Caki2 (cell line): Measurements from ENCODE around the gene COX15. TPM values are rescaled to one million over a fixed set of nuclear protein-coding genes. Genes with fewer than 3 reads are reported as not detected.
"Not testable (repeated sequence)": the region's sequence is repeated elsewhere in the genome, so short reads cannot be mapped to it uniquely, and the experiment has no call there.

ENCODE experiments used
- DNase-seq: peaks from one replicate; pipeline ENCODE4 v3.0.0-alpha.2; 2015; ENCODE audit warnings: low read depth
- in situ Hi-C: cut with HindIII; loops from 2 replicates; pipeline ENCODE4 v1.10.0; 2016; ENCODE audit warnings: low sequenced_read_pairs, low pct_unique_long_range_greater_than_20kb, mixed read lengths
- total RNA-seq: library from RNA; depleted of rRNA; stranded (reverse); fragments of >200 nt; shearing (Covaris generic); gene quantifications from 2 replicates; pipeline ENCODE4 v1.2.3, GENCODE V29; 2014; ENCODE audit warnings: low replicate concordance

COX15 gene
- total RNA-seq, 1 experiment from 2014 or later: 27.8 TPM

GRCh38 chr10:99746166-99746565, 14.2 kb upstream of the COX15 start:
- not testable (repeated sequence) for DNase-seq
- in situ Hi-C loops: loop anchor here (10.0 kb wide), 1 partner anchor 59 kb away; no protein-coding TSS in a partner anchor

GRCh38 chr10:99743841-99744240, 11.9 kb upstream of the COX15 start:
- in situ Hi-C loops: loop anchor here (10.0 kb wide), 1 partner anchor 61 kb away; no protein-coding TSS in a partner anchor
- DNase-seq: no peak

DNA sequence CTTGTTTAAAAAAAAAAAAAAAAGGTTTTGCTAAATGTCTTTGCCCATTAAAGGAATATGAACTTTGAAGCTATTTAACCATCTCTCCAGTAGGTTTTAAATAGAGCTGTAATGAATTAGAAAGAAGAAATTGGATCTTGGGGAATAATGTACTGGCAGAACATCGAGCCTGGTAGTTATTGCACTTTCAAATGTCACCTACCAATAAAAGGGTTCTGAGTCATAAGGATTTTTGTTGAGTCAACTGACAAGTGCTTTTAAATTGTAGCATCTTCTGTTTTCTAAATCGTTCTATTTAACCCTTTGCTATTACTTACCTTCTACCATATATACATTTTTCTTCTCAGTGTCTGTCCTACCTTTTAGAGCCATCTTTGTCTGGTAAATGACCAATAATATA, 10.8 kb upstream of the COX15 start:
- in situ Hi-C loops: loop anchor here (10.0 kb wide), 1 partner anchor 62 kb away; no protein-coding TSS in a partner anchor
- no peak for DNase-seq

DNA sequence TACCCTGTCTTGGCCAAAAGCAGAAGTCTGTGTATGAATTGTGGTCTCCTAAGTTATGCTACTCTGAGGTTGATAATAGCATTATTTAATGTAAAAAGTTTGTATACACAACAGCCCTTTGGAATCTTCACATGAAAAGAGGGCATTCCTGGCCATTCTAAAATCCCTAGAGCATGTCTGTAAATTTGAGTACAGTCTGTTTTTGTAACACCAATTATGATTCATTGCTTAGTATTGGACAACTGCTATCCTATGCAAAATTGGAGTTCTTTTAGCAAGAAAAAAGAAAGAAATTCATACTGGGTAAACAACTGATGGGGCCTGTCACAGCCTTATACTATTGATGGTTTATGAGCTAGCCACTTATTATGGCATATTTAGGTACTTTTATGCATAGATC, 10.3 kb upstream of the COX15 start:
- in situ Hi-C loops: loop anchor here (10.0 kb wide), 1 partner anchor 63 kb away; no protein-coding TSS in a partner anchor
- no peak for DNase-seq

DNA sequence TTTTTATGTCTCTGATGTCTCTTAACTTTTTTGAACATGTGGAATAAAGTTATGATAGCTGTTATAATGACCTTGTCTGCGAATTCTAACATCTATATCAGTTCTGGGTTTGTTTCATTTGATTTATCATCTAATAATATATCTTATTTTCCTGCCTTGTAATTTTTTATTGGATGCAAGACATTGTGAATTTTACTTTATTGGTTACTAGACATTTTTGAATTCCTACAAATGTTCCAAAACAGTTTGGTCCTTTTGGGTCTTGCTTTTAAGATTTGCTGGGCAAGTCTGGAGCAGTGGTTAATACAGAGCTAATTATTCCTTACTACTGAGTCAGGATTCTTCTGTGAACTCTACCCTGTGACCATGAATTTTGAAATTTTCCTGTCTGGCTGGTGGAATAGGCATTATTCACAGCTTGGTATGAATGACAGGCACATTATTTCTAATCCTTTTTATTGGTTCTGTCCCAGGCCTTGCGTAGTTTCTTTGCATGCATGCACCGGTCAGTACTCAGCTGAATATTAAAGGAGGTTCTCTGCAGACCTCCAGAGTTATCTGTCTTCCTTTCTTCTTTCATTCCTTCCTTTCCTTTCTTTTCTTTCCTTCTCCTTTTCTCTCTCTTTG, 9.1 kb upstream of the COX15 start:
- in situ Hi-C loops: loop anchor here (10.0 kb wide), 1 partner anchor 64 kb away; no protein-coding TSS in a partner anchor
- no peak for DNase-seq

GRCh38 chr10:99740260-99740659, 8.3 kb upstream of the COX15 start:
- in situ Hi-C loops: loop anchor here (10.0 kb wide), 1 partner anchor 65 kb away; no protein-coding TSS in a partner anchor
- no peak for DNase-seq

GRCh38 chr10:99734111-99734510, 2.2 kb upstream of the COX15 start:
- DNase-seq, in situ Hi-C loops: not testable (repeated sequence)

GRCh38 chr10:99733366-99733765, 1.4 kb upstream of the COX15 start:
- in situ Hi-C loops: no loop called here
- DNase-seq: no peak

DNA sequence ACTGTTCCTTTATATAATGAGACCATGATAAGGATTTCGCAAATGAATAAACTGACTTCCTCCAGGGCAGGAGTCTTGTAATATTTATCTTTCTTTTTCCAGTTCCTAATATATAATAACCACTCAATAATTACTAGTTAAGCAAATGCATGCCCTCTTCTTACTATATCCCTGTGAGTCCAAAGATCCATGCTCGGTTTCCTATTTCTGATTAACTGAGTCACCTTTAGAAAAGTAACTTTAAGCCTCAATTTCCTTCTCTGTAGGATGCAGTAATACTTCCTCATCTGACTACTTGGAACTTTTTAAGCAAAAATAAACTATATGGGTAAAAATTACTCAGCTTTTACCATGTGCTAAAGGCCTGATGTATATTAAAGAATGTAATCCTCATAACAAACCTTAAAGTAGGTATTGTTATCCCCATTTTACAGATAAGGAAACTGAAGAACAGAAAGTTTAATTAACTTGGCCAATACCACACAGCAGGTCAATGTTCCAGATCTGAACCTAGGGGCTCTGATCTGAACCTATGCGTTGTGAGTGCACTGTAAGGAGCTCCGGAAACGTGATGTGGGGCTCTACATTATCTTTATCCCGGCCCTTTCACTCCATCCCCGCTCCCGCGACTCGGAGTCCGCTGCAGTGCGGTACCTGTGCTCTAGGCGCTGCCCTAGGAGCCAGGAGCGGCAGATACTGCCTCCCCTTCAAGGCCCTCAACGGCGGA, 458 bp downstream of the COX15 start:
- in situ Hi-C loops: no loop called here
- no peak for DNase-seq

GRCh38 chr10:99730026-99730425, 1.9 kb downstream of the COX15 start:
- in situ Hi-C loops: no loop called here
- peak; percentile 72 for DNase-seq

DNA sequence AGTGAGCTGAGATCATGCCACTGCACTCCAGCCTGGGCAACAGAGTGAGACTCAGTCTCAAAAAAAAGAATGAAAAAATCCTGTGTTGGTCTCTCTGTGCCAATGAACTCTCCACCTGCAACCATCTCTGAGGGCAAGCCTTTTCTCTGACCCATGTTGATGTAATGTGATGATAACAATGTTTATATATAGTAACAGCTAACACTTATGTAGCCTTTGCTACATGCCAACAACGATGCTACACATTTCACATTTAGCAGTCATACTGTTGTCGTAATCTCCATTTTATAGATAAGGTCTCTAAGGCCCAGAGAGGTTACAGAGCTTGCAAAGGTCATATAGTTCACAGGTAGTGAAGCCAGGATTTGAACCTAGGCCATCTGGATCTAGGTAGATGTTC, 11.5 kb downstream of the COX15 start:
- DNase-seq: no peak
- in situ Hi-C loops: no loop called here

DNA sequence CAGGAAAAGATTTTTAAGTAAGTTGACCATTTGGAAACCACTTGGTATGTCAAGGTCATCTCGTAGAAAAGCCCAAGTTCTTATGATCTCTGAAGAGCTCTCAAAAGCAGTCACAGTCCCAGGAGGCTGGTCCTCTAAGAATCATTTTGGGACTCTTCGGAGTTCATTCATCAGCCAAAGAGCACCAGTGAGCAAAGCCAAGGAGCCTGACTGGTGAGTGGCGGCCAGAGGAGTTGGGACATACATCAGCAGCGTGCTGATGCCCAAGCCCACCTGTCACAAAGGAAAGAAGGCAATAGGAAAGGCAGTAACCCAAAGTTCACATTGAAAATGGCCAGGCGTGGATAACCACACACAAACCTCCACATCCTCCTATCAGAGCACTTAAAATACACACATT, 17.5 kb downstream of the COX15 start:
- in situ Hi-C loops: no loop called here
- no peak for DNase-seq

- DNase-seq: peak; percentile 37
- in situ Hi-C loops: no loop called here
These were observed 20.7 kb downstream of the COX15 start for GRCh38 chr10:99711129-99711719.

DNA sequence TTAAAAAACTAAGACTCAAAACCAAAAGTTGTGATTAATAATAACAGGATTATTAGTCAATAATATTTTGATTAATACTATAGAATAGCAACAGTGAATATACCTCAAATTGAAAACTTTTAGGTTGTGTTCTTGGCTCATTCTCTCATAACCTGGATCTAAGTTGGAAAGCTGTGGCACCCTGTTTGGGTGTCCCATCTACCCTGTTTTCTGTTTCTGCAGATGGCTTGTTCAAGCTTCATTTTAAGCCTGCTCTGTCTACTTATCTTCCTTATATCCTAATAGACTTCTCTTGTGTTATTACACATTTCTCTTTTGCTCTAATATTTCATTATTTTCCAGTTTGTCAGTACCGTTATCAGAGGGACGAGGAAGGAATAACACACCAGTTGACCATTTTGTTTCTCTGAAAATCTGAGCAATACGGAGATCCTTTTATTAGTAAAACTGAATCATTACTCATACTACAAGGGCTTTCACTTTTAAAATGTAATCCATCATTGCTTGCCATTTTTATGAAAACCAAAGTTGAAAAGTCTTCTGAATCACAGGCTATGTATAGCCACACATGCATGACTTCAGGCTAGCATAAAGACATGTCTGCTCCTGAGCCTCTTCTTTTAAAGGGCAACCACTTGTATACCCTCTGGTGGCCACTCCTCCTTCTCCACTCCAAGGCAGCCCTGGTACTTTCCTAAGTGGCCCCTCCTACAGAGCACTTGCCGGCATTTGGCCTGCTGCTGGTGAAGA, 22.3 kb downstream of the COX15 start:
- DNase-seq: peak; percentile 24
- in situ Hi-C loops: no loop called here

GRCh38 chr10:99708428-99709012, 23.4 kb downstream of the COX15 start:
- in situ Hi-C loops: no loop called here
- DNase-seq: peak; percentile 53

GRCh38 chr10:99700649-99701048, 31.3 kb downstream of the COX15 start:
- DNase-seq: no peak
- in situ Hi-C loops: no loop called here

DNA sequence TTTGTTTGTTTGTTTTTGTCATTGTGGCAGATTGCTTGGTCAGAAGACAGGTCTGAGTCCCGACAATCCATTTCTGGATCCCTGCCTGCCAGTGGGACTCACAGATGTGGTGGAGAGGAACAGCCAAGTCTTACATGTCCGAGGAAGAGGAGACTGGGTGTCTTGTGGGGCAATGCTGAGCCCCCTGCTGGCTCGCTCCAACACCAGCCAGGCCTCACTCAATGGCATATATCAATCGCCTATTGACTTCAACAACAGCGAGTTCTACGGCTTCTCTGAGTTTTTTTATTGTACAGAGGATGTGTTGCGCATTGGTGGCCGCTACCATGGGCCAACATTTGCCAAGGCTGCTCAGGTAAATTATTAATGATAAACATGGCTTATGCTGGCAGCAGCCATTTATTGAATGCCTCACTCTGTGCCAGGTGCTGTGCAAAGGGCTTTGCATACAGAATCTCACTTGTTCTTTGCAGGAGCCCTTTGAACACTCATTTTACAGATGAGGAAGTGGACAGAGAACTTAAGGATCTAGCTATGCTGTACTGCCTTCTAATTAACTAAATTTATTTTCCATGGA, 33.3 kb downstream of the COX15 start:
- in situ Hi-C loops: no loop called here

DNA sequence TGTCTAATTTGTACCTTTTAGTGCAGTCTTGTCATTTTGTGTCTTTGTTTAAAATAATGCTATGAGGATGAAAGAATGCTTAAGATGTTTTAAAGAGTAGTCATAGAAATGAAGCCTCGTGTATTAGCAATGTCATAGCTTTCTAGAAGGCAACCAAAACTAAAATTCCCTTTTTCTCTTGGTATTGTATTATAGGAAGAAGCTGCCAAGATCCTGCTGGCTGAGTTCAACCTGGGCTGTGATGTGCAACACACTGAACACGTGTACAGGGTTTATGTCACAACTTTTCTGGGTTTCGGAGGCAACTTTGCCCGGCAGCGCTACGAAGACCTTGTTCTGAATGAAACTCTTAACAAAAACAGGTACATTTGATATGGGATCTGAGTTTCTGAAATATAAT, 36.2 kb downstream of the COX15 start:
- in situ Hi-C loops: no loop called here
- no peak for DNase-seq

More for the DNA sequence above, 33.3 kb downstream of the COX15 start:
- DNase-seq: no peak
